ENCODE data around the gene NHERF2.

NHERF2 gene

DNA sequence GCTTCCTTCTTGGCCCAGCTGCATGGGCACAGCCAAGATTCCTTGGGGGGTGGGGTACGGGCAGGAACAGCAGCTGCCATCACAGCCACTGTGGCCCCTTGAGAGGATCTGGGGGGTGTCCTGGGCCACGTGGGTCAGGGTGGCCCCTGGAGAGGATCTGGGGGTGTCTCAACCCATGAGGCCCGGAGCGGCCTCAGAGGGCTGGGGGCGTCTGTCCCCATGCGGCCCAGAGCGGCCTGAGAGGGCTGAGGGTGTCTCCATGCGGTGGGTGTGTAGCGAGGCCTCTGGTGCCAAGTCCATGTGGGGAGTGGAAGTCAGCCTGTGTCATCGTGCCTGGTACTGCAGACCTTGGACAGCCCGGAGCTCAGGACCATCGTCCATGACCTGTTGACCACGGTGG lies 34.8 kb downstream of the NHERF2 start:
- no peak for DNase-seq (ENCODE audit: low read depth)

DNA sequence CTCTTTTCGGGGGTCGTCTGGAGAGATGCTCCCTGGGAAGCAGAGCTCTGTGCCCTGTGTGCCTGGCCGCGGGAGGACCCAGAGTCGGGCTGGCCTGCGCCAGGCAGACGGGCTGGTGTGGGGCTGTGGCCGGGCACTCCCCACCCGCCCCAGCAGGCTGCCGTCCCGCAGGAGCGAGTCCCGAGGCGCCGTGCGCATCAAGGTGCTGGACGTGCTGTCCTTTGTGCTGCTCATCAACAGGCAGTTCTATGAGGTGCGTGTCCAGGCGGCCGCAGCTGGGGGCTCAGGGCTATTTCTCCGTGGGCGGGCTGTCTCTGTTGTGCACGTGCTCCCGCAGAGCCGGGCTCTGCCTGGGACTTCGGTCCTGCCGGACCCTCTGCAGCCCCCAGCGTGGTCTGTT lies 36.1 kb downstream of the NHERF2 start:
- DNase-seq (ENCODE audit: low read depth), result no peak

GRCh38 chr16:2063861-2064260 lies 37.2 kb downstream of the NHERF2 start:
- DNase-seq (ENCODE audit: low read depth), result no peak

DNA sequence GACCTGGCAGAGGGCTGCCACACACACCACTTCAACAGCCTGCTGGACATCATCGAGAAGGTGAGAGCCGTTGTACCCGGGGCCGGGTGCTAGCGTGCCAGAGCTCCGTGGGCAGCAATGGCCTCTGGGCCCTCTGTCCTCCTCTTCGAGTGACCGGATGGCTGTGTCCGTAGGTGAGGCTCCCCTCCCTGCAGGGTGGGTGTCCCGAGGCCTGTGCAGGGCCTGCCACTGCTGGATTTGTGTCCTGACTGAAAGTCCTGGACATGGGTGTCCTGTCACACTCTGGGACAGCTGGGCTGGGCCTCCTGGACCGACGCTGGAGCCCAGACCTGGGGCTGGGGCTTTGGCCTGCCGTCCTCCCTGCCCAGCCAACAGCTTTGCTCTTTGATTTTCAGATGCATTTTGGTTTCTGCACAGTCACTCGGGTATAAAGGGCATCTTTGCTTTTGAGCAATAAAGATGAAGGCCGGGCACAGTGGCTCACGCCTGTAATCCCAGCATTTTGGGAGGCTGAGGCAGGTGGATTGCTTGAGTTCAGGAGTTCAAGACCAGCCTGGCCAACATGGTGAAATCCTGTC lies 37.8 kb downstream of the NHERF2 start:
- no peak for DNase-seq (ENCODE audit: low read depth)

GRCh38 chr16:2066139-2066538 lies 39.4 kb downstream of the NHERF2 start:
- no peak for DNase-seq (ENCODE audit: low read depth)

DNA sequence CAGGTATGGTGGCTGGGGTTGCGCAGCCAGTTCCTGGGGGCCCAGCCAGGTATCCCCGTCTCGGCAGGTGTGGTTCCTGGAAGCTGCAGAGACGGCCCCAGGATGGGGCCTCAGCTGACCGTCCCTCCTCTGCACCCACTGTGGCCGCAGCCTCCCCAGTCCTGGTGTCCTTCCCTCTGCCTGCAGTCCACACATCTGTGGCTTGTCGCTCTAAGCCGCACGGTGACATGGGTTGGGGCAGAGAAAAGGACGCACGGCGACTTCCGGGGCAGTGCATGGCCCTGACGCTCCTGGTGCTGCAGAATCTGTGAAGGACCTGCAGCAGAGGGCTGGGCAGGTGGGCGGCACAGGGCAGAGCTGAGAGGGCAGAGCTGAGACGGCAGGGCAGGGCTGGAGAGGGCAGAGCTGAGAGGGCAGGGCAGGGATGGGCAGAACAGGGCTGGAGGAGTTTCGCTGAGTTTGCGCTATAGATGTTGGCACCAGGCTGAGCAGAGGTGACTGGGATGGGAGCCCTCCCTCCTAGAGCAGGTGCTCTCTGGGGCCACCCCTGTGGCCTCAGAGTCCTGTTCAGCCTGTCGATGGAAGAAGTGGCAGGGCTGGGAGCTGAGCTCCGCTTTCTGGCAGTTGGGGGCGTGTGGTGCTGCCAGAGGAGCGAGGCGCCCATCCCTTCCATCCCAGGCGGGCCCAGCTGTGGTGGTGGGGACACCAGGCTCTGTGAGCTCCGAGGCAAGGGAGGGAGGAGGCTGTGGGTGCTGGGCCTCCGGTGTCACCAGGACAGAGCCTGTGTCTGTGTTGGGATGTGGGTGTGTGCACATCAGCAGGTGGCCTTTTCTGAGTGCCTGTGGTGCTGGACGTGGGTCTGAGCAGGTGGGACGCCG lies 44.1 kb downstream of the NHERF2 start:
- DNase-seq (ENCODE audit: low read depth), result no peak

DNA sequence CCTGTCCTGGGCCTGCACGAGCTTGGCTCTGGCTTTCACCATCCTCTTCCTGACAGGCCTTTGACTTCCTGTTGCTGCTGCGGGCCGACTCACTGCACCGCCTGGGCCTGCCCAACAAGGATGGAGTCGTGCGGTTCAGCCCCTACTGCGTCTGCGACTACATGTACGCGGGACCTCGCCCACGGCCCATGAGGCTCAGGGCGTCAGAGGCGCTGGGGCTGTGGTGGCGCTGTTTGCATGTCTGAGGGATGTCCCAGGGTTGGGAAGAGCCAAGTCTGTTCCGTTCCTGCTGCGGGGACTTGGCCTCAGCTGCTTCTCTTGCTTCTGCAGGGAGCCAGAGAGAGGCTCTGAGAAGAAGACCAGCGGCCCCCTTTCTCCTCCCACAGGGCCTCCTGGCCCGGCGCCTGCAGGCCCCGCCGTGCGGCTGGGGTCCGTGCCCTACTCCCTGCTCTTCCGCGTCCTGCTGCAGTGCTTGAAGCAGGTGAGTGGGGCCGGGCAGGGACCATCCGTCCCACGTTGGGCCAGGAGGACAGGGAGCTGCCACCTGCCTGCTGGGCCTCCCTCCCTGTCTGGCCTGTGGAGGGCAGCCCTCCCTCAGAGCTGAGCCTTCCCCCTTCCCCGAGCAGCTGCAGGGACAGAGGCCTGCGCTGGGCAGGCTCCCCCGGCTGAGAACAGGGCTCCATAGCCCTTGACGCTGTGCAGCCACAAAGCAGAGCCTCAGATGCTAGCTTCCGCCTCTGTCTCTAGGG lies 44.9 kb downstream of the NHERF2 start:
- no peak for DNase-seq (ENCODE audit: low read depth)

GRCh38 chr16:2072926-2073325 lies 46.2 kb downstream of the NHERF2 start:
- no peak for DNase-seq (ENCODE audit: low read depth)

DNA sequence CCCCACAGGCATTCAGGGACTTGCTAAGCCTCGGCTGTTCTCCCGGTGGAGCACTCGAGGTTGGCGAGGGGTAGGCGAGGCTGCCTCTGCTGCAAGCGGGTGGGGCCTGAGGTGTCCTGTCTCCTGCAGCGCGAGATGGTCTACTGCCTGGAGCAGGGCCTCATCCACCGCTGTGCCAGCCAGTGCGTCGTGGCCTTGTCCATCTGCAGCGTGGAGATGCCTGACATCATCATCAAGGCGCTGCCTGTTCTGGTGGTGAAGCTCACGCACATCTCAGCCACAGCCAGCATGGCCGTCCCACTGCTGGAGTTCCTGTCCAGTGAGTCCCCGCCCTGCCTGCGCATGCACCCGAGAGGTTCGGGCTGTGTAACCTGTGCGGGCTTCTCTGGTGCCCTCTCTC lies 47.4 kb downstream of the NHERF2 start:
- no peak for DNase-seq (ENCODE audit: low read depth)

DNA sequence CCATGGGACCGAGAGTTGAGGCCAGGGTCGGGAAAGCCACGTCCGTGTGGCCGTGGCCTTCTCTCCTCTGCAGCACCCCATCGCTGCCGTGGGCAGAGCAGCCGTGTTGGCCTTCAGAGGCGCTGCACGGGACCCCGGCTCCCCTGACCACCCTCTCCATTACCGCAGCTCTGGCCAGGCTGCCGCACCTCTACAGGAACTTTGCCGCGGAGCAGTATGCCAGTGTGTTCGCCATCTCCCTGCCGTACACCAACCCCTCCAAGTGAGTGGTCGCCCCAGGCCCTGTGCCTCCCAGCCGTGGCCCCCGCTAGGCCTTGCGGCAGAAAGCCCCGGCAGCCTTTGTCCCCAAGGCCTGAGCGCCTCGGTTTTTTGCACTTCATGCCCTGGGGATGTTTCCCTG lies 48.9 kb downstream of the NHERF2 start:
- no peak for DNase-seq (ENCODE audit: low read depth)

DNA sequence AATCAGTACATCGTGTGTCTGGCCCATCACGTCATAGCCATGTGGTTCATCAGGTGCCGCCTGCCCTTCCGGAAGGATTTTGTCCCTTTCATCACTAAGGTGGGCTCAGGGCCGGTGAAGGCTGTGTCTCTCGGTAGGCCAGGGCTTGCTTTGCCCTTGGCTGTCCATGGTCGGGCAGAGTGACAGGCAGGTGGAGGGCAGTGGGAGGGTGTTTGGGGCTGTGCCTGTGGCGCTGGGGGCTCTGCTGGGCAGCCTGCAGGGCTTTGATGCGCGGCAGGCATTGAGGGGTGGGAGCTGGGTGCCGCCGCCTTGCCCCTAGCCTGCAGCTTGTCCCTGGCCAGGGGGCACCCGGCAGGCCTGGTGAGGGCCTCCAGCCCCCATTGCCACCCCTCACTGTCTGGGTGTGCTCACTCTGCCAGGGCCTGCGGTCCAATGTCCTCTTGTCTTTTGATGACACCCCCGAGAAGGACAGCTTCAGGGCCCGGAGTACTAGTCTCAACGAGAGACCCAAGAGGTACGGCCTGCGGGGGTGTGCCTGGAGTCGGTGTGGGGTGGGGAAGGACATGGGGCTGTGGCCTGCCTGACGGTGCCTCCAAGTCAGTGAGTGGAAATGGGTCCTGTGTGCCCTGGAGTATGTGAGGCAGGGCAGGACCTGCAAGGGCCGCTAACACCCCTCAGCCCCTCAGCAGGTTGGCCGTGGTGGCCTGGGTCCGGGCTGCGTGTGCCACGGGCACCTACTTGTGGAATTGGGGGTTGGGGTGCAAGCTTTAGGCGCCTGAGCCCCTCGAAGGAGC lies 49.6 kb downstream of the NHERF2 start:
- DNase-seq (ENCODE audit: low read depth), result no peak

- no peak for DNase-seq (ENCODE audit: low read depth)
These were observed 50.3 kb downstream of the NHERF2 start for GRCh38 chr16:2077016-2077415.

DNA sequence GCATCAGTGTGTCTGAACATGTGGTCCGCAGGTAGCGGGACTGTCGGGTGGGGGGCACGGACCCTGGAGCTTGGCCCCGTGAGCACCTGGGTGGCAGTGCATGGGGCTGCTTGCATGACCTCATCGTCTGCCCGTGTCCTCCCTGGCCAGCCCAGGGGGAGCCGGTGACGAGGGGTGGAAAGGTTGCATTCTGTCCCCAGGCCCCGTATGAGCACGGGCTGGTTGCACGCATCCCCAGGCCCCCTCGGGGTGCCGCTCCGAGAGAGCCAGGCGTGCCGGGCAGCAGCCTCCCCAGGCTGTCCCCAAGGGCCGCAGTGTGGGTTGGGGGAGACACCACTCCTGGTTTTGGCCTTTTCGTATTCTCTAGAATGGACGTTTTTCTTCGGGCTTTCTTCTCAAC lies 51.0 kb downstream of the NHERF2 start:
- DNase-seq (ENCODE audit: low read depth), result no peak

- no peak for DNase-seq (ENCODE audit: low read depth)
These were observed 51.4 kb downstream of the NHERF2 start for GRCh38 chr16:2078096-2078495.

- DNase-seq (ENCODE audit: low read depth), result no peak
These were observed 52.0 kb downstream of the NHERF2 start for GRCh38 chr16:2078691-2079090.

DNA sequence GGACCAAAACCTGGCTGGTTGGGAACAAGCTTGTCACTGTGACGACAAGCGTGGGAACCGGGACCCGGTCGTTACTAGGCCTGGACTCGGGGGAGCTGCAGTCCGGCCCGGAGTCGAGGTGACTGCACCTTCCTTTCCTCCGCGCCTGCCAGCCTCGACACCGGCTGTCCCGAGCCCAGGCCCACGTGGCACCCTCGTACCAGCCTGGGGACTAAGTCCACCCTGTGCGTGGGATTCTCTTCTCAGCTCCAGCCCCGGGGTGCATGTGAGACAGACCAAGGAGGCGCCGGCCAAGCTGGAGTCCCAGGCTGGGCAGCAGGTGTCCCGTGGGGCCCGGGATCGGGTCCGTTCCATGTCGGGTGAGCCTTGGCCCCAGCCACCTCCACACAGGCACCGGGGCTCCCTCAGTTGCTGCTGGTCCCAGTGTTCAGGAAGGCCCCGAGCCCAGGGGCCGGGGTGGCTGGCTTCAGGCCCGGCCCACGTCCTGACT lies 52.7 kb downstream of the NHERF2 start:
- no peak for DNase-seq (ENCODE audit: low read depth)

- DNase-seq (ENCODE audit: low read depth), result no peak
These were observed 53.3 kb downstream of the NHERF2 start for GRCh38 chr16:2079991-2080390.

DNA sequence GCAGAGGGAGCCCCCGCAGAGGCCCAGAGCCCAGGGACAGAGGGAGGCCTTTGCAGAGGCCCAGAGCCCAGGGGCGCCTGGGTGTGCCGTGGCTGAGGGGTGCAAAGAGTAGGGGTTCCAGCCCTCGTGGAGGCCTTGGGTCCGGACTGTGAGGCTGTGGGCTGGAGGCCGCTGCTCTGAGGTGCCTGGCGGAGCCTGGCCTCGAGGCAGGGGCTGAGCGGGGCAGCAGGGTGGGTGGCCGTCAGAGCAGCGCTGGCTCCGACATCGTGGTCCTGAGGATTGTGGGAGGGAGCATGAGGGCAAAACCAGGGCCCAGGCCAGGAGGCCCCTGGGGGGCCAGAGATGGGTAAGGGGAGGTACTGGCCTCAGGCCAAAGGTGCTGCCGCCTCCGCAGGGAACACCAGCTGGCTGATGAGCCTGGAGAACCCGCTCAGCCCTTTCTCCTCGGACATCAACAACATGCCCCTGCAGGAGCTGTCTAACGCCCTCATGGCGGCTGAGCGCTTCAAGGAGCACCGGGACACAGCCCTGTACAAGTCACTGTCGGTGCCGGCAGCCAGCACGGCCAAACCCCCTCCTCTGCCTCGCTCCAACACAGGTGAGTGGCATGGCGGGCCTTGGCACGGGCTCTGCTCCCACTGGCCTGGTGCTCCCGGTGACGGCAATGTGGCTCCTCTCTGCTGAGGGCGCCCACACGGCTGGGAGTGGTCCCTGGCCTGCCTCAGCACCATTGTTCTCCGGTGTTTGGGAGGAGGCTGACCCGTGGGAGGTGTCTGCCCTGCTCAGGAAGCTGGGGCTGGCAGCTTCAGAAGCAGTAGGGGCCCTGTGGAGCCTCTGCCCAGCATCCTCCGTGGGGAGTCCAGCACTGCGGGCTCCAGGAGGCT lies 54.7 kb downstream of the NHERF2 start:
- no peak for DNase-seq (ENCODE audit: low read depth)

DNA sequence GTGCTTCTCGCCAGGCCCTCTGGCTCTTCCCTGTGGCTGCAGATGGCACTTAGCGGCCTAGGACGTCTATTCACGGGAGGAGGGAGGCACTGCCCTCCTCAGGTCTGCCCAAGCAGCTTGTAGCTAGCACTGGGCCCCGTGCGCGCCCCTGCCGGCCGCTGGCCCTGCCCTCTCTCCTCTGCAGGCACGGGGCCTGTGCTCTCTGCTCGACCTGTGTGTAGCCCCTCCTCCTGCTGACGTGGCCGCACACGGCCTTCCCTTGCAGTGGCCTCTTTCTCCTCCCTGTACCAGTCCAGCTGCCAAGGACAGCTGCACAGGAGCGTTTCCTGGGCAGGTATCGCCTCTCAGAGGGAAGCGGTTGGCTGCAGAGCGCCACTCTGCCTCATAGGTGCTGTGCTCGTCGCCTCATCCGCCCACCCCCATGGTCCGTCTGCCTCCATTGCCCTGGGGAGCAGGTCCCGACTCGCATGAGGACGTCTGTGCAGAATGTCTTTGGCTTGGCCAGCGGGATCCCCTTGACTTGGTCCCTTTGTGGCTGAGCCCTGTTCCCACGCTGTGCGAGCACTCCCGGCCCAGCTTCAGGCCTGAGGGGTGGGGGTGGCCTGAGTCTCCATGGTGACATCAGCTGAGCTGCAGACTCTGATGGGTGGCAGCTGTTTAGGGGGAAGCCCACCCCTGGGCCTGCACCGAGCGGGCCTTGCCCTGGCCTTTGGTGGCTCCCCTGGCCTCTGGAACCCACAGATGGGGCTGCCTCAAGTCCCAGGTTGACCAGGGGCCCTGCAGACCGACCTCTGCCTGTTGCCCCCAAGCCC lies 55.7 kb downstream of the NHERF2 start:
- no peak for DNase-seq (ENCODE audit: low read depth)

- DNase-seq (ENCODE audit: low read depth), result no peak
These were observed 56.3 kb downstream of the NHERF2 start for GRCh38 chr16:2082983-2083364.

All from activated T-cell treated with anti-CD3 and anti-CD28 coated beads for 1 hour (primary cell).